ENCODE data around the gene TGM5.

DNA sequence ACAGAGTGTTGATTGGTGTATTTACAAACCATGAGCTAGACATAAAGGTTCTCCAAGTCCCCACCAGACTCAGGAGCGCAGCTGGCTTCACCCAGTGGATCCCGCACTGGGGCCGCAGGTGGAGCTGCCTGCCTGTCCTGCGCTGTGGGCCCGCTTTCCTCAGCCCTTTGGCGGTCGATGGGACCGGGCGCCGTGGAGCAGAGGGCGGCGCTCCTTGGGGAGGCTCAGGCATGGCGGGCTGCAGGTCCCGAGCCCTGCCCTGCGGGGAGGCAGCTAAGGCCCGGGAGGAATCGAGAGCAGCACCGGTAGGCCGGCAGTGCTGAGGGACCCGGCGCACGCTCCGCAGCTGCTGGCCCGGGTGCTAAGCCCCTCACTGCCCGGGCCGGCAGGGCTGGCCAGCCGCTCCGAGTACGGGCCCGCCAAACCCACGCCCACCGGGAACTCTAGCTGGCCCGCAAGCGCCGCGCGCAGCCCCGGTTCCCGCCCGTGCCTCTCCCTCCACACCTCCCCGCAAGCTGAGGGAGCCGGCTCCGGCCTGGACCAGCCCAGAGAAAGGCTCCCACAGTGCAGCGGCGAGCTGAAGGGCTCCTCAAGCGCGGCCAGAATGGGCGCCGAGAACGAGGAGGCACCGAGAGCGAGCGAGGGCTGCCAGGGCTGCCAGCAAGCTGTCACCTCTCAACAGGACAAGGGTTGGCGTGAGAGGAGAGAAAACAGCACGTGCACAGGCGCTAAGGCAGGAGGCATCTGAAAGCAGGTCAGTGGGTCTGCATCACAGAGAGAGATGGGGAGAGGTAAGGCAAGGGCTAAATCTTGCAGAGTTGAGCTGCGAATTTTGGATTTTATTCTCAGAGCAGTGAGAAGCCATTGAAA is 40.1 kb downstream of the TGM5 start:
- TF ChIP-seq POLR2A (IDR thresholded peaks at IDR 0.05): no peak
- TF ChIP-seq, protein P1, sequence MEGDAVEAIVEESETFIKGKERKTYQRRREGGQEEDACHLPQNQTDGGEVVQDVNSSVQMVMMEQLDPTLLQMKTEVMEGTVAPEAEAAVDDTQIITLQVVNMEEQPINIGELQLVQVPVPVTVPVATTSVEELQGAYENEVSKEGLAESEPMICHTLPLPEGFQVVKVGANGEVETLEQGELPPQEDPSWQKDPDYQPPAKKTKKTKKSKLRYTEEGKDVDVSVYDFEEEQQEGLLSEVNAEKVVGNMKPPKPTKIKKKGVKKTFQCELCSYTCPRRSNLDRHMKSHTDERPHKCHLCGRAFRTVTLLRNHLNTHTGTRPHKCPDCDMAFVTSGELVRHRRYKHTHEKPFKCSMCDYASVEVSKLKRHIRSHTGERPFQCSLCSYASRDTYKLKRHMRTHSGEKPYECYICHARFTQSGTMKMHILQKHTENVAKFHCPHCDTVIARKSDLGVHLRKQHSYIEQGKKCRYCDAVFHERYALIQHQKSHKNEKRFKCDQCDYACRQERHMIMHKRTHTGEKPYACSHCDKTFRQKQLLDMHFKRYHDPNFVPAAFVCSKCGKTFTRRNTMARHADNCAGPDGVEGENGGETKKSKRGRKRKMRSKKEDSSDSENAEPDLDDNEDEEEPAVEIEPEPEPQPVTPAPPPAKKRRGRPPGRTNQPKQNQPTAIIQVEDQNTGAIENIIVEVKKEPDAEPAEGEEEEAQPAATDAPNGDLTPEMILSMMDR (IDR thresholded peaks at IDR 0.05): no peak
- TF ChIP-seq EP300 (IDR thresholded peaks at IDR 0.05; ENCODE audit: low read depth): no peak

Data from transverse colon (tissue), 3 donors.